Lower lobe of right lung (tissue), 2 donors: ENCODE data around the gene BOLL. TPM values are rescaled to one million over a fixed set of nuclear protein-coding genes. Genes with fewer than 3 reads are reported as not detected.
"Not testable (repeated sequence)": the region's sequence is repeated elsewhere in the genome, so short reads cannot be mapped to it uniquely, and the experiment has no call there.

Experiments used
- ATAC-seq, 2 donors: fragments of 200-7000 bp; cut with Tn5 transposase; one replicate each; pipeline ENCODE4 v1.9.1; 2020 to 2022; ENCODE audit warnings: mild to moderate bottlenecking in 2 of 2, moderate library complexity in 2 of 2
- DNase-seq: peaks from one replicate; pipeline ENCODE4 v3.0.0-alpha.2; 2020
- H3K27ac ChIP-seq: fragments of 200-600 bp; one replicate; pipeline ENCODE4 v1.8.0; 2022
- H3K27me3 ChIP-seq: fragments of 200-600 bp; one replicate; pipeline ENCODE4 v1.8.0; 2022; ENCODE audit warnings: low read depth
- H3K36me3 ChIP-seq: fragments of 200-600 bp; one replicate; pipeline ENCODE4 v1.8.0; 2022; ENCODE audit warnings: mild to moderate bottlenecking
- H3K4me1 ChIP-seq: fragments of 200-600 bp; one replicate; pipeline ENCODE4 v1.8.0; 2022
- H3K4me3 ChIP-seq: fragments of 200-600 bp; one replicate; pipeline ENCODE4 v1.8.0; 2022; ENCODE audit warnings: mild to moderate bottlenecking
- H3K9me3 ChIP-seq: fragments of 200-600 bp; one replicate; pipeline ENCODE4 v1.8.0; 2022
- CTCF ChIP-seq: fragments of 200-600 bp; IDR thresholded peaks from one replicate; pipeline ENCODE4 v1.8.0; 2022; ENCODE audit warnings: antibody characterized with exemption, mild to moderate bottlenecking
- intact Hi-C: fragments of 100-400 bp; cut with DNase I; formaldehyde crosslinking; loops from one replicate; pipeline ENCODE4 v1.11.0; 2022
- total RNA-seq: library from RNA; stranded (reverse); fragmentation: NEBNext Ultra II Directional; extraction: Animal tissue kit (Norgen Biotek cat#: 25700); gene quantifications from one replicate; pipeline ENCODE4 v1.2.1, GENCODE V29; 2021
- donor health status: DM: no; HTN: yes; CAD: no; lungs with severe emphysema.

Gene BOLL
- total RNA-seq, 1 donor from 2014 or later: not detected

GRCh38 chr2:197695206-197695605, 89.9 kb downstream of the BOLL start:
- H3K4me1 ChIP-seq, DNase-seq, intact Hi-C loops, H3K9me3 ChIP-seq, H3K4me3 ChIP-seq, ATAC-seq, H3K27me3 ChIP-seq, H3K27ac ChIP-seq, H3K36me3 ChIP-seq: not testable (repeated sequence)

- DNase-seq: no peak
- intact Hi-C loops: no loop called here
- no peak for ATAC-seq
- no peak for TF ChIP-seq CTCF
- H3K9me3 ChIP-seq: no peaks in the 10 kb centered on the region
- no peaks in the 10 kb centered on the region for H3K36me3 ChIP-seq
- no peaks in the 10 kb centered on the region for H3K27me3 ChIP-seq
- peaks cover 6% of the 10 kb centered on the region for H3K4me1 ChIP-seq
- no peak overlapping the region for H3K4me3 ChIP-seq
- no peak overlapping the region for H3K27ac ChIP-seq
These were observed 107.6 kb downstream of the BOLL start for GRCh38 chr2:197677483-197677882.

GRCh38 chr2:197677056-197677455, 108.1 kb downstream of the BOLL start:
- DNase-seq (no peak), ATAC-seq (no peak)
- H3K27ac ChIP-seq: no peak overlapping the region
- H3K27me3 ChIP-seq: no peaks in the 10 kb centered on the region
- intact Hi-C loops: no loop called here
- TF ChIP-seq CTCF: no peak
- H3K4me3 ChIP-seq: no peak overlapping the region
- peaks cover 6% of the 10 kb centered on the region for H3K4me1 ChIP-seq
- no peaks in the 10 kb centered on the region for H3K9me3 ChIP-seq
- H3K36me3 ChIP-seq: no peaks in the 10 kb centered on the region

Other genes with a start within 250 kb of the BOLL start
- 4.3 TPM for gene RFTN2, start 109.7 kb downstream of the BOLL start, total RNA-seq
- 5.0 TPM for gene MARS2, start 80.0 kb downstream of the BOLL start, total RNA-seq
- 6.3 TPM for gene PLCL1, start 19.3 kb upstream of the BOLL start, total RNA-seq